ENCODE data around the gene TMEM239.
"Not testable (repeated sequence)": the region's sequence is repeated elsewhere in the genome, so short reads cannot be mapped to it uniquely, and the experiment has no call there.

TMEM239 gene

GRCh38 chr20:2816030-2816582 lies at the start of gene TMEM239:
Gene TMEM239, plus strand, starts transcription at chr20:2816364. Its CDS starts 191 bp downstream, at chr20:2816555.
- FAIRE-seq = no peak
- no peak for DNase-seq (ENCODE audit: insufficient read length, low spot score)

- DNase-seq (ENCODE audit: insufficient read length, low spot score) = no peak
- no peak for FAIRE-seq
Observed at GRCh38 chr20:2767768-2768631, 48.2 kb upstream of the TMEM239 start.

GRCh38 chr20:2768632-2769015 lies 47.5 kb upstream of the TMEM239 start:
- no peak for FAIRE-seq

GRCh38 chr20:2770091-2770490 lies 46.1 kb upstream of the TMEM239 start:
- FAIRE-seq; DNase-seq (ENCODE audit: insufficient read length, low spot score): not testable (repeated sequence)

More at GRCh38 chr20:2768632-2769015, 47.5 kb upstream of the TMEM239 start:
- DNase-seq (ENCODE audit: insufficient read length, low spot score) = no peak

DNA sequence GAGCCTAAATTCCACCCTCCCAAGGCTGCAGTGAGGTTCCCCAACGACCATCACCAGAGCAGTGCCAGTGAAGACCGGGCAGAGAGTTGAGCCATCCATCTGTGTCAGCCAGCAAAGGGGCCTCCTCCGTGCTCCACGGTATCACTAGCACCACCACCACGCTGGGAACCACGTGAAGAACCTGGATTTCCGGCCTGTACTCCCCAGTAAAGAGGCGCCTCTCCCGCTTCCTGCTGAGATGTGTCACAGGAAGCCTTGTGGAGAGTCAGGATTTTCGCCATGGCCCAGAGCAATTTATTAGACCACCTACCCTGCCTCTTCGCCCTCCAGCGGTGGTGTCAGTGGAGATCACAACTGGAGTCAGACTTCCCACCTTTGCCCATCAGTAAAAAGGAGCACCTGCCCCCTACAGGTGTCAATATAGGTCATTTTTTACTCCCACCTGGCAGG lies 44.5 kb upstream of the TMEM239 start:
- DNase-seq (ENCODE audit: insufficient read length, low spot score) (no peak), FAIRE-seq (no peak)

DNA sequence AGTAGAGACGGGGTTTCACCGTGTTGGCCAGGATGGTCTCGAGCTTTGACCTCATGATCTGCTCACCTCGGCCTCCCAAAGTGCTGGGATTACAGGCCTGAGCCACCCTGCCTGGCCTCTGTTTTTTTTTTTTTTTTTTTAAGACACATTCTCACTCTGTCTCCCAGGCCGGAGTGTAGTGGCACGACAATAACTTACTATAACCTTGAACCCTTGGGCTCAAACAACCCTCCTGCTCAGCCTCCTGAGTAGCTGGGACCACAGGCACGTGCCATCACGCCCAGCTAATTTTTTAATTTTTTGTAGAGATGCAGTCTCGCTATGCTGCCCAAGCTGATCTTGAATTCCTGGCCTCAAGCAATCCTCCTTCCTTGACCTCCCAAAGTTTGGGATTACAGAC lies 42.4 kb upstream of the TMEM239 start:
- FAIRE-seq = no peak
- no peak for DNase-seq (ENCODE audit: insufficient read length, low spot score)

DNA sequence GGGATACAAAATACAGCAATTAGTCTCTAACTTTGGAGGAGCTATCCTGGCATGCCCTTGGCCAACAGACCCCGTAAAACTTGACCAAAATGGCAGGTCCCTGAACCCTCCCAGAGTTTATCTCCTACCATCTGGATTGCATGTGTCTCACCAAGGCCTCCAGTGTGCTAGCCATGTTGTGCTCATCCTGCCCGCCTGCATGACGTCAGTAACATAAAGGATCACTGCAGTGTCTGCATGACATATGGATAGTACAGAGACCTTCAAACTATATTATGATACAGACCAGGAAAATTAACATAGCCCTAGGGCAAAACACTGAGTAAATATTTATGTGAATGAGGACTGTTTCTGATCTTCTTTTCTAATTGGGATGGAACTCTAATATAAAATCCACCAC lies 41.0 kb upstream of the TMEM239 start:
- no peak for FAIRE-seq

DNA sequence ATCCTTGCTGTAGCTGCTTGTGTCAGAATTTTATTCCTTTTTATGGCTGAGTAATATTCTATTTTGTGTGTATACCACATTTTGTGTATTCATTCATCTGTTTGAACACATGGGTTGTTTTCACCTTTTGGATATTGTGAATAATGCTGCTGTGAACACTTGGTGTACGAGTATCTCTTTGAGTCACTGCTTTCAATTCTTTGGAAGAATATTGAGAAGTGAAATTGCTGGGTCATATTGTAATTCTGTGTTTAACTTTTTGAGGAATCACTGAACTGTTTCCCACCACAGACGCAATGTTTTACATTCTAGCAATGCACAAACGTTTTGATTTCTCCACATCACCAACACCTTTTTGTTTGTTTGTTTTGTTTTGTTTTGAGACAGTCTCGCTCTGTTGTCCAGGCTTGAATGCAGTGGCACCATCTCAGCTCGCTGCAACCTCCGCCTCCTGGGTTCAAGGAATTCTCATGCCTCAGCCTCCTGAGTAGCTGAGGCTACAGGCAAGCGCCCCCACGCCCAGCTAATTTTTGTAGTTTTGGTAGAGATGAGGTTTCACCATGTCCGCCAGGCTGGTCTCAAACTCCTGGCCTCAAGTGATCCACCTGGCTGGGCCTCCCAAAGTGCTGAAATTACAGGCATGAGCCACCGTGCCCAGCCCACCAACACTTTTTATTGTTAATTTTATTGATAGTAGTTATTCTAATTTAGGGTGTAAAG lies 37.4 kb upstream of the TMEM239 start:
- FAIRE-seq = no peak
- no peak for DNase-seq (ENCODE audit: insufficient read length, low spot score)

More for the DNA sequence above, 41.0 kb upstream of the TMEM239 start:
- DNase-seq (ENCODE audit: insufficient read length, low spot score) = no peak

DNA sequence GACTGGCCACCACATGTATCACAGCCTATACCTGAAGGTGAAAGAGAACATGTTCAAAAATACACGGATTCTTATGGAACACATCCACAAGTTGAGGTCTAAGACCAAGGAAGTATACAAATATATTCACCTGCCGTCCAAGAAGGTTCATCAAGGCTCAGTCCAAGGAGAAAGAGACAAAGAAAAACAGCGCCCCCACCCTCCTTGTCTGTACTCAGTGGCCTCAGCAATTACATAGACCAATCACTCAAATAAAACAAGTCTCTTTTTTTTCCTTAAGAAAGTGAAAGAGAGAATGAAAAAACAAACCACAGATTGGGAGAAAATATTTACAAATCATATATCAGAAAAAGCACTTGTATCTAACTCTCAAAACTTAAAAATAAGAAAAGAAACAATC lies 35.2 kb upstream of the TMEM239 start:
- no peak for FAIRE-seq
- DNase-seq (ENCODE audit: insufficient read length, low spot score) = no peak

DNA sequence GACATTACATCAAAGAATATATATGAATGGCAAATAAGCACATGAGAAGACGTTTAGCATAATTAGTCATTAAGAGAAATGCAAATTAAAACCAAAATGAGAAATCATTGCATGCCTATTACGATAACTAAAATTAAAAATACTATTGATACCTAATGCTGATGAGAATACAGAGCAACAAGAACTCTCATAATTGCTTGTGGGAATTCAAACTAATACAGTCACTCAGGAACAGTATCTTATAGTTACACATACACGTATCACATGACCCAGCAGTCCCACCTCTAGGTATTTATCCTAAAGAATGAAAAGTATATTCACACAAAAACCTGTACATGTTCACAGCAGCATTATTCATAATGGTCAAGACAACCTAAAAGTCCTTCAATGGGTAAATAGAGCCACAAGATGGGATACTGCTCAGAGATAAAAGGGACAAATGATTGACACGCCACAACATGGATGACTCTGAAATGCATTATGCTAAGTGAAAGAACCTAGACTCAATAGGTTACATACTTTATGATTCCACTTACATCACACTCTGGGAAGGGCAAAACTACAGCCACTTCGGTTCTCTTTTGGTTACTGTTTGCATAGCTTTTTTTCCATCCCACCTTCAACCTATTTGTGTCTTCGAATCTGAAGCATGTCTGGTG lies 32.1 kb upstream of the TMEM239 start:
- DNase-seq (ENCODE audit: insufficient read length, low spot score) = no peak
- no peak for FAIRE-seq

DNA sequence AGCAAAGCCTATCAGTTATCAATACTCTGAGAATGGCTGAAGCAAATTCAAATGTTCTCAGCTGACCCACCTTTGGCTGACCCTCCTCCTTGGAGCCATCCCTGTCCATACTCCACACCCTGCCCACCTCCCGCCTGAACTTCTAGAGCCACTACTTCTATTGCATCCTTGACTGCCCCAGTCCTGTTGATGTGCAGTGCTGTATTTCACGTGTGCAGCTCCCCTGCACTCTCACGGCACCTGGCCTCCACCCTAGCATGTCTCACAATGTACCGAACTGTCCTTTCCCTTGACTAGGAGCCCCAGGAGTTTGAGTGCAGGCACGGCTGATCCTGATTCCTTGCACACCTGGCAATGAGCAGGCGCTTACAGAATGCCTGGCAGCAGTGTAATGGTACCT lies 22.7 kb upstream of the TMEM239 start:
- DNase-seq (ENCODE audit: insufficient read length, low spot score) = no peak
- FAIRE-seq = no peak

GRCh38 chr20:2794202-2794748 lies 21.9 kb upstream of the TMEM239 start:
- FAIRE-seq (no peak), DNase-seq (ENCODE audit: insufficient read length, low spot score) (no peak)

DNA sequence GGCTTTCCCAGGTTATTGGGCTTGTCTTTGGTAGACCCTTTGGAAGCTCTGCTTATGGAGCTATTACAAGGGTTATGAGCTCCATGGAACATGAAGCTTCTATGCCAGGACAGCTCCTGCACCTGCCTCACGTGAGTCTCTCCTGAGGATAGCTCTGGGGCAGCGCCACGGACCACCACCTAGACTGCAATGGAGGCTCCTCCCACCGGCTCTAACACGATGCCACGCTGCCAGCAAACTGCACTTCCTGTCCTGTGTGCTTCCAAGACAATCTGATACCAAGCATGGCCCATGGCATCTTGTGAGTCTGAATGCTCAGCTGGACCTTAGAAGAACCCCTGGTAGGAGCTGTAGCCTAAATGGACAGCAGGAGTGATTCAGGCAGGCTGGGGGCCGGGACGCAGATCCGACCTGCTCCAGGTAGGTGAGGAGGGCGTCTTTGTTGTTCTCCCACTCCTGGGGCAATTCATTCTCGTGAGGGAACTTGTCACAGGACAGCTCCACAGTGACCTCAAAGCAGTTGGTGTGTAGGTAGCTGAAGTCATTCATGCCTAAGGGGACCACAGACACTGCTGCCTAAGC lies 21.2 kb upstream of the TMEM239 start:
- FAIRE-seq = no peak
- DNase-seq (ENCODE audit: insufficient read length, low spot score) = no peak

GRCh38 chr20:2795451-2795850 lies 20.7 kb upstream of the TMEM239 start:
- DNase-seq (ENCODE audit: insufficient read length, low spot score) (no peak), FAIRE-seq (no peak)

DNA sequence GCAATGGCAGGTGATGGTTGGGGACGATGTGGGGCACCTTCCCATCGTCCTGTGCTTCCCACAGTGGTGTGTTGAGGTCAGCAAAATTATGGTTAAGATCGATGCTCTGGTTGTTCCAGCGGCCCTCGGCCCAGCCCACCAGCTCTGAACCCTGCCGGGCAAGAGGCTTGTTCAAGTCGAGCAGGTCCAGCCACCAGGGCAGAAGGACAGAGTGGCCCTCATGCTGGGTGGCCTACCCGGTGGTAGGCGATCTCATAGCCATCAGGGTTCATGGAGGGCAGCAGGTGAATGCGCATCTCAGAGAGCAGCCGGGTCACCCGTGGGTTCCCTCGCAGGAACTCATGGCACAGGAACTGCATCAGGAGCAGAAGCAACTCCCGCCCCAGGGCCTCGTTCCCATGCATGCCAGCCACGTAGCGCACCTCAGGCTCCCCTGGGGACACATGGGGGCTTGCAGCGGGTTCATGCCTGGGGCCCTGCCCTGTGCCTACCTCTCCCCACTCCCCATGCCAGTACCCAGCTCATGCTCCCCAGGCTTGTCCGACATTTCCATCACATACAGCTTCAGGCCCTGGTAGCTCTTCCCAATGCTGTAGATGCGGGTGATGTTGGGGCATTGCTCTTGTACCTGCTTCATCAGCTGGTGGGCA lies 20.0 kb upstream of the TMEM239 start:
- FAIRE-seq = no peak

GRCh38 chr20:2797136-2797983 lies 18.8 kb upstream of the TMEM239 start:
- no peak for DNase-seq (ENCODE audit: insufficient read length, low spot score)
- FAIRE-seq = no peak

More for the DNA sequence above, 20.0 kb upstream of the TMEM239 start:
- DNase-seq (ENCODE audit: insufficient read length, low spot score) = no peak

DNA sequence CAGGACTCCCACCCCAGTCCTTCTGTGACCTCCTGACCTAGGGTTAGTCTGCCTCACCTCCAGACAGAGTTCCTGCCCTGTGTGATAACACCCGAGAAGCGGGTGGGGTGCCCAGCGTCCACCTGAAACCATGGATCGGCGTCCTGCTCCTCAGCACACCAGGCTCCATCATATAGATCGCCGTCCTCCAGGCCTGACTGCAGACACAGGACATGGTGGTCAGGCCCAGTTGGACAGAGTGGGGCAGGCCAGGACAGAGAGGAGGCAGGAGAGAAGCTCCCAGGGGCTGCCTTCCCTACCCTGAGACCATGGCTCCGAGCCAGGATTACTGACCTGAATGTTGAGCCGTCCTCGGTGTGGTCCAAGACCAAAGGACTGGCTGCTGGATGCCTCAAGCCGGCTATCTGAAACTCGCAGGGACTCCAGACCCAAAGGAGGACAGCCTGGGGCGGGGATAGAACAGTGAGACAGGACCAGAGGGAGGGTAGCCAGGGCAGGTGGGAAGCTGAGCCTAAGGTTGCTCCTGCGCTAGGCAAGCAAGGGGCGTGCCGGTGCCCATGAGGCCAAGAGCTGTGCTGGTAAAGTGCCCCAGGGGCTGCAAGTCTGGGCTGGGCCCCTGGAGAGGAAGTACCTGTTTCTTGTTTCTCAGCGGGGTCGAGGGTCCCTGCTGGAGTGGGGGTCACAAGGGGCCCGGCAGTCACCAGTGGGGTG lies 17.9 kb upstream of the TMEM239 start:
- no peak for FAIRE-seq
- no peak for DNase-seq (ENCODE audit: insufficient read length, low spot score)

DNA sequence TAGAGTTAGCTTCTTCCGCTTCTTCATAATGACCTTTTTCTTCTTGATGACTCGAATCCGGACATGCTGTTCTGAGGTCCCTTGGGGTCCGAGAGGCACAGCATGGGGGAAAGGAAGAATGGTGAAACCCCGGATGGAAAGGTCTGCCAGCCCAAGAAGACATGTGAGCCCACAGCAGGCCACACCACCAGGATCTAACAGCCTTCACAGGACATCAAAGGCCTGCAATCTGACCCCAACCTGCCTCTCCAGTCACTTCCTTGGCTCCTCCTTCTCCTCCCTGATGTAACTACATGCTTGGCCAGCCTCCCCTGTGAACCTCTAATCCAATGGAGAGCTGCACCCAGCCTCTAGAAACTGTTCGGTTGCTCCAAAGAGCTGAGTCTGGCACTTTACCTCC lies 17.4 kb upstream of the TMEM239 start:
- no peak for FAIRE-seq

More for the DNA sequence above, 17.4 kb upstream of the TMEM239 start:
- DNase-seq (ENCODE audit: insufficient read length, low spot score) = no peak
